HG02852 (cell line): ENCODE measurements around the gene QKI.
"Not testable (repeated sequence)": the region's sequence is repeated elsewhere in the genome, so short reads cannot be mapped to it uniquely, and the experiment has no call there.

Experiments used
- ATAC-seq: cut with Tn5 transposase; IDR thresholded peaks from one replicate; pipeline ENCODE4 v1.9.1; 2021; ENCODE audit warnings: mild to moderate bottlenecking, moderate library complexity; ENCODE audit not compliant: unreplicated experiment

QKI gene

DNA sequence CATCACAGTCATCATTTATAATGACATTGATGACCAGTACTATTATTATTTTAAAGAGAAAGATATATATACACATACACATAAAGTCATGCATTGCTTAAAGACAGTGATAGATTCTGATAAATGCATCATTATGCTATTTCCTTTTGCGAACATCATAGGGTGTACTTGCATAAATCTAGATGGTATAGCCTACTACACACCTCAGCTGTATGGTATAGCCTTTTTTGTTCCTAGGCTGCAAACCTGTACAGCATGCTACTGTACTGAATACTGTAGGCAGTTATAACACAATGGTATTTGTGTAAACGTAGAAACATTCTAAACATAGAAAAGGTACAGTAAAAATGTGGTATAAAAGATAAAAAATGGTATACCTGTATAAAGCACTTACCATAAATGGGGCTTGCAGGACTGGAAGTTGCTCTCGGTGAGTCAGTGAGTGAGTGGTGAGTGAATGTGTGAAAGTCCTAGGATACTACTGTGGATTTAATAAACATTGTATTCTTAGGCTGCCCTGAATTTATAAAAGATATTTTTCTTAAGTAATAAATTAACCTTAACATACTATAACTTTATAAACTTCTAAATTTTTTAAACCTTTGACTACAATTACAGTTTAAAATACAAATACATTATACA, 23.9 kb downstream of the QKI start:
- no peak for ATAC-seq

DNA sequence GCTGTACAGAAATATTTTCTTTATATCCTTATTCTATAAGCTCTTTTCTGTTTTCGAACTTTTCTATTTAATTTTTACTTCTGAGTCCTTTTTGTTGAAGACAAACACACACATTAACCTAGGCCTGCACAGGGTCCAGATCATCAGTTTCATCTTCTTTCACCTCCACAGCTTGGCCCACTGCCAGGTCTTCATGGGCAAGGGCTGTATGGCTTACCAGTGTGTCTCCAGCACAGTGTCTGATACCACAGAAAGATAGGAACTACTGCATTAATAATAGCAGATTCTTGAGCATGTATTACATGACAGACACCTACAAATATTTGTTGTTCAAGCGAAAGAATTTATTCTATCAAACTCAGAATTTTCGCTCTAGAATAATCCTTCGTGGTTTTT, 24.4 kb downstream of the QKI start:
- no peak for ATAC-seq

DNA sequence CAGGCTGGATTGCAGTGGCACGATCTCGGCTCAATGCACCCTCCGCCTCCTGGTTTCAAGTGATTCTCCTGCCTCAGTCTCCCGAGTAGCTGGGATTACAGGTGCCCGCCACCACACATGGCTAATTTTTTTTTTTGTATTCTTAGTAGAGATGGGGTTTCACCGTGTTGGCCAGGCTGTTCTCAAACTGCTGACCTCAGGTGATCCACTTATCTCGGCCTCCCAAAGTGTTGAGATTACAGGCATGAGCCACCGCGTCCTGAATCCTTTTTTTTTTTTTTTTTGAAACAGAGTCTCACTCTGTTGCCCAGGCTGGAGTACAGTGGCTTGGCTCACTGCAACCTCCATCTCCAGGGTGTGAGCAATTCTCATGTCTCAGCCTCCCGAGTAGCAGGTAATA, 24.9 kb downstream of the QKI start:
- not testable (repeated sequence) for ATAC-seq

DNA sequence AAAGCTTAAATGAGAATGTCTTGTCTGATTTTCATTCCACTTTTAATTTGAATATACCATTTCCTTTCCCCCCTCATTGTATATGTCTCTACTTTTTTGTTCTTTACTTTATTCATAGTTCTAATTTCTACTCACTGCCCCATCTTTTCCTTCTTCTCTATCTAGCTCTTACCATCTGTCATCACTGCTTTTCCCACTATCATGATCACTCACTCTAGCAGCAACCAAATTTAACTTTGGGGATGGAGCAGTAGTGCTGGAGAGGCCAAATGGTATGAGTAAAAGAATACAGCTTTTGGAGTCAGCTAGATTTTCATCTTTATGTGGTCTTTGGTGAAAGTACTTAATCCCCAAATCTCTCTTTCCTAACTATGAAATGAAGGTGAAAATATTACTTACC, 25.5 kb downstream of the QKI start:
- no peak for ATAC-seq

DNA sequence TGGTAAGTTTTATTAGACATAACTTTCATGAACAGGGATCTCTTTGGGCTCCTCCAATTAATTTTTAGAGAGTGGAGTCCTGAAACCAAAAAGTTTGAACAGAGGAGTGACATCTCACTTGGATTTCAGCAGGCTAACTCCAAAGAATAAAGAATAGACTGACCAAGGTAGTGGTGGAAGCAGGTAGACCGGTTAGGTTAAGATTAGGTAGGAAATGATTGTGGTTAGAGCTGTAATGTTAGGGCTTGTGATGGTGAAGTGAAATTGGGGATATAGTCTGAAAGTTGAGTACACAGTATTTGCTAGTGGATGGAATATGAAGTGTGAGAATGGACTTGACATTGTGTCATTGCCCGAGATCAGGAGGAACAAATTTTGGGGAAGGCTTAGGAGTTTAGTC, 27.8 kb downstream of the QKI start:
- no peak for ATAC-seq

DNA sequence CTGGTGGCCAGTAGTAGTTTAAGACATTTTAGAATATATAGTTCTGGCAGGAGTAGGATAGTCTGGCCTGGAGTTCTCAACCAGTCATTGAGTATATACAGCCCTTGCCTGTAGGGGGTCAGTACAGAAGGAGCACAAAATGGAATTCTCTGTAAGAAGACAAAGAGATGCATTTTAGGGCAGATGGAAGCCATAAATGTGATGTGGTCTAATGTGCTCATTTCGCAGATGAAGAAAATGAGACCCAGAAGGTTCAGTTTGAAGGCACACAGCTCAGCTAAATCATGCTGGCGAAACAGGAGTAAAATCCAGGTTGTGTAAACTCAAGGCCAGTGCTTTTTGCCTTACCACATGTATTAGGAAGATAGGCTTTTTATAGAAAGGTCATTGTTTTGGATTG, 29.6 kb downstream of the QKI start:
- no peak for ATAC-seq

DNA sequence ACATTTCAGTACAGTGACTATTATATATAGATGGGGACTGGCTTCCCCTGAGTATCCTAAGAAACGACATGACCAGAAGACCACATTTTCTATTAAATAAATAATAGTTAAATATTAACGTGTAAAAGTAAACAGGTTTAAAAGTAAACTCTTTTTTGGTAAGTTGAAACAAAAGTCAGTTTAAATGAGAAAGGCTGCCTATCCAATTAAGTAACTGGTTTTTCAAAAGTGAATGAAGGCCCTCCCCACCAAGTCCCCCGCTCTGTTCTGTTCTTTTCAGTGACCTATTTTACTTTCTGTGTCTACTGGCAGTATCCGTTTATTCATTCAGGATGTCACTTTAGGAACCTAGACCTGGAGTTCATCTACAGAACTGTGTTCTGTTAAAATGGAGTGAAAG, 32.0 kb downstream of the QKI start:
- ATAC-seq = no peak

DNA sequence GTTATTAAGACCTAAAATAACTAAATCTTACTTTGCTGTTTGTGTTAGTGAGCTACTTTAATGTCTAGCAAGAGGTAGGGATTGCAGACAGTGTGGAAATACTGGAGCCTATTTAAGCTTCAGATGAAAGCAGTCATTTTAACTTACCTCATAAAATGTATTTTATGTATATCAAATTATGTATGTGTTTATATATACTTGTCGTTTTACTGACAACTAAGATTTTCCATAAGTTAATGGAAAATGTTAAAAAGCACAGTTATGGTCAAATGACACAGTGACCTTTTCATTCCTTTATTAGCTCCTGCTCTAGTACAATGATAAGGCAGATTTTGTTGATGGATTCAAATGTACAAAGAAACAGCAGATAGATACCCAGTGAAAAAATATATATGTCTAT, 34.6 kb downstream of the QKI start:
- ATAC-seq = no peak

DNA sequence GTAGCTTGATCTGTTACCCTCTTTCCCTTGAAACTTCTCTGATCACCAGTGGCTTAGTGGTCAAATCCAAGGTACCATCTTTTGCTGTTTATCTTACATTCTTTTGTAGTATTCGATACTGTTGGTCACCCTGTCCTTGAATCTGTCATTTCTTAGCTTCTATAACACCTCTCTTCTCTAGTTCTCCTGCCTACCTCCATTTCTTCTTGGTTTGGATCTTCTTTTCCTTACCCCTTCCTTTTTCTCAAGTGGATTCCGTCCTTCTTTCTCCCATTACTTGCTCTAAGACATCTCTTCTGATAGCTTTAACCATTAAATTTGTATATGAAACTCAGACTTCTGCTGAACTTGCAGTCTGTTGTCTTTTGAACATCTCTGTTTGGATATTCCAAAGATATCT, 39.9 kb downstream of the QKI start:
- no peak for ATAC-seq

DNA sequence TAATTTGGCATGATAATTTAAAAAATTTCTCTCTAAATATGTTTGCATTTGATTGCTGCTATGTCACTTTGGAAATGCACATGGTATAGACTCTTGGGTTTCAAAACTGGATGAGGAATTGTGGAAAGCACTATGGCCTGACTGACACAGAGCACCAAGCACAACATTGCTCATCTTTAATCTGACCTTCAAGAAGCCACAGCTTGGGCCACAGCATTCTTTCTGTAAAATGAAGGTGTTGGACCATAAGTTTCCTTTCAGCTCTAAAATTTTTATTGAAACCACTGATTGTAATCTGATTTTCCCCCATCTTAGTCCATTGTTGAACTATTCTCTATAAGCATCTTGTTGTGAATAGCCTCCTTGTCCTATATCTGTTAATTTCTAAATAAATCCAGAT, 41.0 kb downstream of the QKI start:
- ATAC-seq = no peak

DNA sequence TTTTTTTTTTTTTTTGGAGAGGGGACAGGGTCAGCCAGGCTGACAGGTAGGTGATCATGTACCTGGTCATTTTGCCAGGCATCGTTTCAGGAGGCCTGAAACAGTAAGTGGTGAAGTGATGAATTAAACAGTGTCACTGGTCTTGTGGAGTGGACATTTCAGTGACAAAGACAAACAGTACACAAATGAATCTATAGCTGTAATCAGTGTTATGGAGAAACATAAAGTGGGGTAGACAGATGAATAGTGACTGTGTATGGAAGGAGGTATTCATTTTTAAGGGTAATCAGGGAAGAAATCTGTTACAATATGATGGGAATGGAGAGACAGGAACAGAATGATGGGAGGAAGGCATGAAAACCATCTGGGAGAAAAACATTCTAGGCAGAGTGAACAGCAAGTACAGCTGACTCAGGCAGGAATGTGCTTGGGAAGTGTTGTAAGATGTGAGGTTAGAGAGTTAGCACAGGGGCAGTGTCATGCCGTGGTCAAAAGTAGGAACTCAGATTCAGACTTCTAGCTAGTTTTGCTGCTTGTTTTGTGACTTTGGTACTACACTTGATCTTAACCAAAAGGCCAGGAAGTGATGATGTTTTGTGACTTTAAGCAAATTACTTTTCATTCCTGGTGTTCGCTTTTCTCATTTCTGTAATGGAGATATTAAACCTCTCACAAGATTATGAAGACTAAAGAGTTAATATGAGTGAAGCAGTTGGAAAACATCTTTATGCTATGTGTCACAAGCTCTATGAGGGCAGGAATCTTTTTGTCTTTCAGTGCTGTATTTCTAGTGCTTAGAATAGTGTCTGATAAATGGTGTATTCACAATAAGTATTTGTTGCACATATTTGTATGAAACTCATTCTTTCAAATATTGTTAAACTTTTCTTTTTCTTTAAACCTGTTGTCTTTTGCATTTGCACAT, 43.4 kb downstream of the QKI start:
- ATAC-seq = peak; percentile 33

DNA sequence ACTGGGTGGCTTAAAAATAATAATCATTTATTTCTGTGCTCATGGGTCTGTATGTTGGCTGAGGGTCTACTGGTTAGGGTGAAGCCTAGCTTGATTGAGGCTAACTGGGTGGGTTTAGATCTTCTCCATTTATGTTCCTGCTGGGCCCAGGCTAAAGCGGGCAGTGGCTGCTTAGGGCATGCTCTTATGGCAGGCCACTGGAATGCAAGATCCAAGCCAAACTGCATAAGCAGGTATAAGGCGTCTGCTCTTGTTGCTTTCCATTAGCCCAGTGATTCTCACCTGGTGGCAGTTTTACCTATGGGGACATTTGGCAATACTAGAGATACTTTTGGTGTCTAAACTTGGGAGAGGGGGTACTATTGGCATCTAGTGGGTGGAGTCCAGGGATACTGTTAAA, 44.5 kb downstream of the QKI start:
- ATAC-seq = no peak

DNA sequence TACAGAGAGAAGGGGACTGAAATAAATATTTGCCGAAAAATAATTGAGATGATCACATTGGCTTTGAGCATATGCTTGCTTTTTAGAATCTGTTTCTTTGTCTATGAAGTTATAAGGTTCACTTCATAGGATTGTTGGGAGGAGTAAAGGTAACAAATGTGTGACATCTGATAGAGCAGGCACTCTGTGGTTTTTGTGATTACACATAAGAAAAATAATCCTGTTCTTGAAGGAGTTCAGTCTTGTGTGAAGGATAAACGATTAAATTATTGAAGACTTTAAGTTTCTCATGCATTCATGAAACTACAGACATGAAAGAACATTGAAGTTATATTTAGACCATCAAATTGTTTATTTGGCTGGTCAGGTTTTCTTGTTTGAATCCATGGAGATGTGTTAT, 45.0 kb downstream of the QKI start:
- ATAC-seq = no peak

DNA sequence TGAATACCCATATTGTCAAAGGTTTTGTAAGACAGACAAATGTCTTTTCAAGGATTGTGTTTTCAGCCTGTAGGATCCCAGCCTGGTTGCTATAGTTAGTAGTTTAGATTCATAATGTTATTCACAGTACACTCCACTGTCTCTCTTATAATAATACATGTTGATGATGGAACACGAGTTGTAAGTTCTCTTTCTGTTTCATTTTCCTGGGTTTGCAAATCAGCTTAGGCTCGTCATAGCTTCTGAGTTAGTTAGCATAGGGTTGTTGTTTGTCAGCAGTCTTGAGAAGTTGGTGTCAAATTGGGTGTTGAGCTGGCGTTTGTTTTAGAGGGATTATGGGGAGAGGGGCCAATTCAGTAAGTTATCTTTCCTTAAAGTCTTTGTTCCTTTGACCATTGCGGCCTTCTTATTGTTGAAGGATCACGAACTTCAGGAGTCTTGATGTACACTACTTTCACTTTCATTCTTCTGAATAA, 45.8 kb downstream of the QKI start:
- peak; percentile 83 for ATAC-seq

DNA sequence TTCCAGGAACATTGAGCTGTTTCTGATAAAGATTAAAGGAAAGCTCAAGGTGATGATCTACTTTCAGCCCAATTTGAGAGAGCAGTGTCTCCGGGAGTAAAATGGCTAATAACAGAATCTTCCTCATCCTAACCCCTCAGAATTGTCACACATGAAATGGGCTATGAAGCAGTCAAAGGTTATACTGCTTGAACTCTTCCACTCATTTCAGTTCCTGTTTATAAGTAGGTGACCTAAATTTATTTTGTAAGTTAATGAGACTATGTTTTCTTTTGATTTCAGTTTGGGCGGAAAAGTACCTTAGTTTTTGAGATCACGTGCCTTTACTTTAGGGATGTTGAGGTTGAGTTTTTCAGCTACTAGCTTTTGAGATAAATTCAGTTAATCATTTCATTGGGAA, 47.2 kb downstream of the QKI start:
- no peak for ATAC-seq

DNA sequence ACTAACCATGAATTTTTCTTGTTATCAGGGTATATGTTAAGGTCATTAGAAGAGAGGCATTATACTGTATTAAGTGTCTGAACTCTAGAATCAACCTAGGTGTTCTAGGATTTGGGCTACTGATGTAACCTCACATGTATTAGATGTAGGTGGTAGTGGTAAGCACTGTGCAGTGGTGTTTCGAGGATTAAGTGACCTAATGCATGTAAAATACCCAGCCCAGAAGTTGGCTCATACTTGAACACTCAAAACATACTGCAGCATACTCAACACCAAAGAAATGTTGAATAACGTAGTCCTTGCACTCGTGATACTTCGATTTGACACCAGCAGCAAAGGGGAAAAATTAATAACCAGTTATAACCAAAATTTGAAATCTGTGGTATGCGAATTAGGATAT, 48.7 kb downstream of the QKI start:
- ATAC-seq = no peak

DNA sequence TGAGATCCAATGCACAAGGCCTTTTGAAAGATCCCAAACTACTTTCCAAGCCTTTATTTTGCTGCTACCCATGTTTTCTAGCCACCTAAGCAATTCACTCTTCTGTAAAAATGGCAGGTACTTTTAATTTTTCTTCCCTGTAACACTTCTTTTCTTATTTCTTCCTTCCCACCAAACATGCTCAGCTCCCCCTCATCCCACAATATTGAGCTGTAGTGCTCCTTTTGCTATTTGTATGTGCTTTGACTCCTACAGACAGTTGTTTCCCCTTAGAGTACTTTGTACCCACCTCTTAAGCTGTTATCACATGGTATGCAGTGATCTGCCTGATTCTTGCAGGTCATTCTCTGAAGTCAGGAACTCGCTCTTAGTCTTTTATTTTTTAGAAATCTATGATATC, 49.3 kb downstream of the QKI start:
- ATAC-seq = no peak

DNA sequence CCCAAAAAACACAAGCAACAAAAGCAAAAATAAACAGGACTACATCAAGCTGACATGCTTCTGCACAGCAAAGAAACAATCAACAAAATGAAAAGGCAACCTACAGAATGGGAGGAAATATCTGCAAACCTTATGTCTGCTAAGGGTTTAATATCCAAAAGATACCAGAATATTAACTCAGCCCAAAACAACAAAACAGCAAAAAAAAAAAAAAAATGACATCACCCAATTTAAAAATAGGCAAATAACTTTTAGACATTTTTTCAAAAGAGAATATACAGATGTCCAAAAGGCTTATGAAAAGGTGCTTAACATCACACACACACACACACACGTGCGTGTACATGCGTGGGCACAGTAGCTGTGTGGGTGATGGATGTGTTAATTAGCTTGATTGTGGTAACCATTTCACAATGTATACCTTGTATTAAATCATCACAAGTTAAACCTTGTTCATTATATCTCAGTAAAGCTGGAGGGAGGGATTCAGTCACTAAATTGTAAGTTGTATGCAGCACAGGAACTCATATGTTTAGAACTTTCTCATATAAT, 52.4 kb downstream of the QKI start:
- no peak for ATAC-seq

DNA sequence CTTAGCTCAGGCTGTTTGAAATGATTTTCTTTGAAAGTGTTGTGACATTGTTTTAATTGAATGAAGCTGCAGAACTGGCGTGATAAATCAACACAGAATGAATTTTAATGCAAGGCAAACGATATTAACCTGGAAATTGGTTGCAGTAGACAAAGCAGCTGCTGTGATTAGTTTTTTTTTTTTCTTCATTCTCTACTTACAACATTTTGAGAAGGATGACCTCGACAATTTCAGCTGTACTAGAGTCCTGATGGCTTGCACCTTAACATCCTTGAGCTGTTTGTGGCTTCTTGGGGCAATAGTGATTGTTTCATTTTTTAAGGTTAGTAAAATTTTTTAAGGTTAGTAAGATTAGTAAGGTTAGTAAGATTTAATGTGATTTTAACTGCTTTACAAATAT, 54.2 kb downstream of the QKI start:
- no peak for ATAC-seq

DNA sequence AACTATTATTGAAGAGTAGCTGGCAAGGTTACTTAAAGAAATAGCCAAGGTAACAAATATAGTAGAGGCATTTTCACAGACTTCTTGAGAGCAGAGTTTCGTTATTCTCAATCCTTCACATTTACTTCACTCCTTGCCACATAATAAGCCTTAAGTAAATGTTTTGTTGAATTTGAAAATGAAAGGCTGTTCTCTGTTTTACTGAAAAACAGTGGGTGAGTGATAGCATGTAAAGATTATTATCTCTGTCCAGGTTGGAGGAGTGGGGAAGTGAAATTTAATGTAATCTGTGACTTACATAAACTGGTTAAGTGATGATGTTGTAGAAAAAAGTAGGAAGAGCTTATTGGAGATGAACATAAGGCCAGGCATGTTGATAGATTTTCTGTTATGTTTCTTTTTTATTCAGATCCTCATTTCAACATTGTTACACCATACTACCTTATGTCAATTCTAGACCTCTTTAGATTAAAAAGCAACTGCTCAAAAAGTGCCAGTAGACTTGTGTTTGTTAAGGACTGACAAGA, 55.0 kb downstream of the QKI start:
- no peak for ATAC-seq

DNA sequence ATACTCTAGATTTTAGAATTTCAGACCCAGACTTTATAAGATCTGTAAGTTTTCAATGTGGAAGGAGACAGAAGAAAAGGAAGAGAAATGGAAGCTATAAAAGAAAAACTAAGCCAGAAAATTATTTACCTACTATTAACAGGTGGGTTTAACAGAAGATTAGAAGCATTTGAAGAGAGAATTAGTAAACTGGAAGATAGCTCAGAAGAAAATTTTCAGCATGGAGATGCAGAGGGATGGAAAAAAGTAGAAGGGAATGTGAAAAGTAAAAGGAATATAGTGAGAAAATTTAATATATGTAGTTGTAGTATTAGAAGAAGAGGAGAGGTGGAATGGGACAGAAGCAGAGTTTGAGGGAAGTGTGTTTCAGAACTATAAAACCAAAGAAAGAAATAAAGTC, 56.1 kb downstream of the QKI start:
- ATAC-seq = no peak

DNA sequence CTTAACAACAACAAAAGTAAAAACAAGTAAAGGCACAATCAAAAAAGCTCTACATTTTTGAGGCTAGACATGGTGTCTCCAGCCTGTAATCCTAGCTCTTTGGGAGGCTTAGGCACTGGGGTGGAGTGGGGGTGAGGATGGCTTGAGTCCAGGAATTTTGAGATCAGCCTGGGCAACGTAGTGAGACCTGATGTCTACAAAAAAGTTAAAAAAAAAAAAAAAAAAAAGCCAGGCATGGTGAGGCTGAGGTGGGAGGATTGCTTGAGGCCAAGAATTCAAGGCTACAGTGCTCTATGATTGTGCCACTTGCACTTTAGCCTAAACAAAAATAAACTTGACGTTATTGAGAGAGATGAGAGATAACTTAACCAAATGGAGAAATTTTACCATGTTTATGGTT, 60.1 kb downstream of the QKI start:
- no peak for ATAC-seq
